ENCODE measurements around the gene RPL10A. TPM values are rescaled to one million over a fixed set of nuclear protein-coding genes. Genes with fewer than 3 reads are reported as not detected.

The RPL10A gene
- total RNA-seq, 2 experiments from 2014 or later = 1,581 to 2,643 TPM

- H3K27ac ChIP-seq (ENCODE audit: low read depth, low read length, poor library complexity, severe bottlenecking) = no peak overlapping the region
- no TSS peak for BruUV-seq (replicated peaks)
- no peaks in the 10 kb centered on the region for H4K20me1 ChIP-seq (ENCODE audit: insufficient read depth, low read length)
- H2AFZ ChIP-seq (ENCODE audit: low read length) = no peak overlapping the region
- ChIA-PET CTCF (ENCODE audit: unreplicated experiment) (no interaction called here), POLR2A (no interaction called here)
- H3K36me3 ChIP-seq (ENCODE audit: insufficient read depth, low read length) = no peaks in the 10 kb centered on the region
- no peak for DNase-seq (ENCODE audit: low spot score)
- no peak for TF ChIP-seq CTCF (conservative IDR thresholded peaks at IDR 0.05; ENCODE audit: low read length)
- no peak for TF ChIP-seq EZH2phosphoT487 (IDR thresholded peaks at IDR 0.05; ENCODE audit: borderline replicate concordance, low read depth, low read length)
- H3K4me2 ChIP-seq (ENCODE audit: low read length) = no peak overlapping the region
- no peaks in the 10 kb centered on the region for H3K79me2 ChIP-seq (ENCODE audit: insufficient read depth, low read depth, low read length)
- H3K4me3 ChIP-seq (ENCODE audit: low read depth, low read length, poor library complexity, severe bottlenecking) = no peak overlapping the region
- H3K9me2 ChIP-seq (ENCODE audit: insufficient read depth, low read length) = no peaks in the 10 kb centered on the region
- intact Hi-C loops (cut with micrococcal nuclease; ENCODE audit: unreplicated experiment) = no loop called here
- no peaks in the 10 kb centered on the region for H3K9me3 ChIP-seq (ENCODE audit: low read length)
- H3K4me1 ChIP-seq (ENCODE audit: insufficient read depth, low read length, poor library complexity, severe bottlenecking) = no peaks in the 10 kb centered on the region
Observed at GRCh38 chr6:35503534-35503933, 35.3 kb downstream of the RPL10A start.

- Histone ChIP-seq H3K36me3 (ENCODE audit: insufficient read depth, low read length) (no peaks in the 10 kb centered on the region), H4K20me1 (ENCODE audit: insufficient read depth, low read length) (no peaks in the 10 kb centered on the region), H3K79me2 (ENCODE audit: insufficient read depth, low read depth, low read length) (no peaks in the 10 kb centered on the region), H3K9me3 (ENCODE audit: low read length) (no peaks in the 10 kb centered on the region), H2AFZ (ENCODE audit: low read length) (no peak overlapping the region), H3K4me3 (ENCODE audit: low read depth, low read length, poor library complexity, severe bottlenecking) (no peak overlapping the region), H3K9me2 (ENCODE audit: insufficient read depth, low read length) (no peaks in the 10 kb centered on the region), H3K4me2 (ENCODE audit: low read length) (no peak overlapping the region), H3K4me1 (ENCODE audit: insufficient read depth, low read length, poor library complexity, severe bottlenecking) (peaks cover 11% of the 10 kb centered on the region), H3K27ac (ENCODE audit: low read depth, low read length, poor library complexity, severe bottlenecking) (no peak overlapping the region)
- ChIA-PET CTCF (ENCODE audit: unreplicated experiment) (no interaction called here), POLR2A (no interaction called here)
- BruUV-seq (replicated peaks) = no TSS peak
- TF ChIP-seq CTCF (conservative IDR thresholded peaks at IDR 0.05; ENCODE audit: low read length) = no peak
- no peak for TF ChIP-seq EZH2phosphoT487 (IDR thresholded peaks at IDR 0.05; ENCODE audit: borderline replicate concordance, low read depth, low read length)
- DNase-seq (ENCODE audit: low spot score) = no peak
- intact Hi-C loops (cut with micrococcal nuclease; ENCODE audit: unreplicated experiment) = no loop called here
Observed at GRCh38 chr6:35505999-35506412, 37.8 kb downstream of the RPL10A start.

- Histone ChIP-seq H3K36me3 (ENCODE audit: insufficient read depth, low read length) (no peaks in the 10 kb centered on the region), H4K20me1 (ENCODE audit: insufficient read depth, low read length) (no peaks in the 10 kb centered on the region), H3K79me2 (ENCODE audit: insufficient read depth, low read depth, low read length) (no peaks in the 10 kb centered on the region), H3K4me1 (ENCODE audit: insufficient read depth, low read length, poor library complexity, severe bottlenecking) (peaks cover 11% of the 10 kb centered on the region), H3K27ac (ENCODE audit: low read depth, low read length, poor library complexity, severe bottlenecking) (no peak overlapping the region), H3K9me3 (ENCODE audit: low read length) (no peaks in the 10 kb centered on the region), H3K4me3 (ENCODE audit: low read depth, low read length, poor library complexity, severe bottlenecking) (no peak overlapping the region), H3K4me2 (ENCODE audit: low read length) (no peak overlapping the region), H3K9me2 (ENCODE audit: insufficient read depth, low read length) (no peaks in the 10 kb centered on the region), H2AFZ (ENCODE audit: low read length) (no peak overlapping the region)
- no TSS peak for BruUV-seq (replicated peaks)
- no peak for DNase-seq (ENCODE audit: low spot score)
- POLR2A ChIA-PET = no interaction called here
- CTCF ChIA-PET (ENCODE audit: unreplicated experiment) = no interaction called here
- TF ChIP-seq EZH2phosphoT487 (IDR thresholded peaks at IDR 0.05; ENCODE audit: borderline replicate concordance, low read depth, low read length) = no peak
- no peak for TF ChIP-seq CTCF (conservative IDR thresholded peaks at IDR 0.05; ENCODE audit: low read length)
- intact Hi-C loops (cut with micrococcal nuclease; ENCODE audit: unreplicated experiment) = no loop called here
Observed at GRCh38 chr6:35506536-35506935, 38.3 kb downstream of the RPL10A start.
